GM12865 (cell line): ENCODE data around the gene VWA5B1.

ENCODE experiments used
- DNase-seq: peaks from one replicate; pipeline ENCODE4 v3.0.0; 2010; ENCODE audit warnings: low read depth
- H3K4me3 ChIP-seq: 2 replicates; pipeline ENCODE4 v1.5.1; 2011; ENCODE audit warnings: mild to moderate bottlenecking, low read depth, low read length, control low read depth
- TF ChIP-seq, protein P1 (sequence below): IDR thresholded peaks from 2 replicates; pipeline ENCODE4 v1.5.1; 2011; ENCODE audit warnings: low read length, control low read depth, low read depth, inconsistent platforms; ENCODE audit not compliant: insufficient read depth; ENCODE audit errors: missing control alignments

The VWA5B1 gene

DNA sequence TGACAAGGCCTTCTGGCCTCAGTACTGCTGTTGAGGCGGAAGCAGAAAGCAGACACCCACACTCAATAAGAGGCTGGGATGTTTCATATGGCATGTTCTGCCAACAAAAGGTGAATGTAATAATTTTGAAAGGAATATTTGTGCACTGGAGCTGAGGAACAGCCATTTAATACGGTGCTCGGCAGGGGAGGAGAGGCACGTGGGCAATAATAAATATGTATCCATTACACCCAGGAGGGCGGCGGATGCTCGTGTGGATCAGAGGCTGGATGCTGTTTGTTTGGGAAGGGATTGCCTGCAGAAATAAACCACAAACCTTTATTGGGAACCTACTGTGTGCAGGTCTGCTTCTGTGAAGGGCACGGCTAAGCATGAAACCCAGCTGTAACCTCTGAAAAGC lies 92.0 kb downstream of the VWA5B1 start:
- TF ChIP-seq, protein P1, sequence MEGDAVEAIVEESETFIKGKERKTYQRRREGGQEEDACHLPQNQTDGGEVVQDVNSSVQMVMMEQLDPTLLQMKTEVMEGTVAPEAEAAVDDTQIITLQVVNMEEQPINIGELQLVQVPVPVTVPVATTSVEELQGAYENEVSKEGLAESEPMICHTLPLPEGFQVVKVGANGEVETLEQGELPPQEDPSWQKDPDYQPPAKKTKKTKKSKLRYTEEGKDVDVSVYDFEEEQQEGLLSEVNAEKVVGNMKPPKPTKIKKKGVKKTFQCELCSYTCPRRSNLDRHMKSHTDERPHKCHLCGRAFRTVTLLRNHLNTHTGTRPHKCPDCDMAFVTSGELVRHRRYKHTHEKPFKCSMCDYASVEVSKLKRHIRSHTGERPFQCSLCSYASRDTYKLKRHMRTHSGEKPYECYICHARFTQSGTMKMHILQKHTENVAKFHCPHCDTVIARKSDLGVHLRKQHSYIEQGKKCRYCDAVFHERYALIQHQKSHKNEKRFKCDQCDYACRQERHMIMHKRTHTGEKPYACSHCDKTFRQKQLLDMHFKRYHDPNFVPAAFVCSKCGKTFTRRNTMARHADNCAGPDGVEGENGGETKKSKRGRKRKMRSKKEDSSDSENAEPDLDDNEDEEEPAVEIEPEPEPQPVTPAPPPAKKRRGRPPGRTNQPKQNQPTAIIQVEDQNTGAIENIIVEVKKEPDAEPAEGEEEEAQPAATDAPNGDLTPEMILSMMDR, result no peak
- DNase-seq, result no peak

DNA sequence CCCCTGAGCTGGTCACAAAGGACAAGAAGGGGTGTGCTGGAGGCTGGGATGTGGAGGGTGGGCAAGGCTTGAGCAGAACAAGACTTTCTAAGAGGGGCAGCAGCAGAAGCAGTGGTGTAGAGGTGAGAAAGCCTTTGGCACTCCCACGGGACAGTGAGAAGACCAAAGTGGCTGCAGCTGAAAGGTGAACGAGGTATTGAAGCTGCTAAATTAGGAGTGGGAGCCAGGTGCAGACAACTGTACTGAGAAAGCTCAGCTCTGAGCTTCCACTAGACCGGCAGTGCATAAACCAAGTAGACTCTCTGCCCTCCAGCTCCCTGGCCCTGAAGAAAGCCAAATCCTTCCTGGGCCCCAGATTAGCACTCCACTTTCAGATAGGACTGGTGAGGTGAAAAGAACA lies 93.0 kb downstream of the VWA5B1 start:
- no peak for DNase-seq
- TF ChIP-seq, protein P1, result no peak
- H3K4me3 ChIP-seq, result no peak overlapping the region

More for the DNA sequence above, 92.0 kb downstream of the VWA5B1 start:
- no peak overlapping the region for H3K4me3 ChIP-seq

- no peak for DNase-seq
- TF ChIP-seq, protein P1, result no peak
- H3K4me3 ChIP-seq, result no peak overlapping the region
Observed at GRCh38 chr1:20385630-20386029, 95.0 kb downstream of the VWA5B1 start.

- H3K4me3 ChIP-seq, result no peak overlapping the region
- DNase-seq, result no peak
- TF ChIP-seq, protein P1, result no peak
Observed at GRCh38 chr1:20386323-20387081, 95.8 kb downstream of the VWA5B1 start.

GRCh38 chr1:20389571-20389970 lies 98.9 kb downstream of the VWA5B1 start:
- no peak overlapping the region for H3K4me3 ChIP-seq
- TF ChIP-seq, protein P1, result no peak
- no peak for DNase-seq

GRCh38 chr1:20390589-20391331 lies 100.1 kb downstream of the VWA5B1 start:
- no peak overlapping the region for H3K4me3 ChIP-seq
- DNase-seq, result no peak
- TF ChIP-seq, protein P1, result no peak
